GM18507 (cell line): ENCODE measurements around the gene PRPSAP1.

Source experiments
- DNase-seq: peaks from one replicate; pipeline ENCODE4 v3.0.0; 2011; ENCODE audit warnings: low read depth; ENCODE audit not compliant: insufficient read length; ENCODE audit errors: extremely low spot score
- FAIRE-seq: peaks from 2 replicates; lab custom pipeline; 2011; peaks lifted over from hg19 to GRCh38; lab: Jason Lieb, UNC

The PRPSAP1 gene

GRCh38 chr17:76353599-76354316 lies at the start of gene PRPSAP1:
Gene PRPSAP1, minus strand, starts transcription at chr17:76353916. Its CDS starts 213 bp downstream, at chr17:76353703.
- FAIRE-seq (peak; percentile 92), DNase-seq (peak; percentile 84)

- FAIRE-seq: no peak
Measured at GRCh38 chr17:76402711-76403110, 49.0 kb upstream of the PRPSAP1 start.

GRCh38 chr17:76399175-76400172 lies 45.8 kb upstream of the PRPSAP1 start:
- DNase-seq: no peak
- no peak for FAIRE-seq

More at GRCh38 chr17:76402711-76403110, 49.0 kb upstream of the PRPSAP1 start:
- no peak for DNase-seq

- FAIRE-seq: no peak
Measured at GRCh38 chr17:76398523-76399174, 44.9 kb upstream of the PRPSAP1 start.

GRCh38 chr17:76397687-76398522 lies 44.2 kb upstream of the PRPSAP1 start:
- peak; percentile 70 for DNase-seq
- FAIRE-seq: peak; percentile 95

More at GRCh38 chr17:76398523-76399174, 44.9 kb upstream of the PRPSAP1 start:
- no peak for DNase-seq

GRCh38 chr17:76397184-76397583 lies 43.5 kb upstream of the PRPSAP1 start:
- FAIRE-seq (no peak), DNase-seq (no peak)

GRCh38 chr17:76395980-76396379 lies 42.3 kb upstream of the PRPSAP1 start:
- no peak for DNase-seq
- no peak for FAIRE-seq

- no peak for DNase-seq
- FAIRE-seq: no peak
Measured at GRCh38 chr17:76394166-76394565, 40.5 kb upstream of the PRPSAP1 start.

- DNase-seq (no peak), FAIRE-seq (no peak)
Measured at GRCh38 chr17:76391200-76391715, 37.5 kb upstream of the PRPSAP1 start.

- FAIRE-seq (no peak), DNase-seq (no peak)
Measured at GRCh38 chr17:76390003-76390421, 36.3 kb upstream of the PRPSAP1 start.

GRCh38 chr17:76388966-76389888 lies 35.5 kb upstream of the PRPSAP1 start:
- FAIRE-seq: no peak
- no peak for DNase-seq

GRCh38 chr17:76386966-76387765 lies 33.5 kb upstream of the PRPSAP1 start:
- no peak for DNase-seq
- no peak for FAIRE-seq

GRCh38 chr17:76385892-76386786 lies 32.4 kb upstream of the PRPSAP1 start:
- FAIRE-seq: peak; percentile 77
- peak; percentile 84 for DNase-seq

- DNase-seq (no peak), FAIRE-seq (no peak)
Measured at GRCh38 chr17:76384987-76385891, 31.5 kb upstream of the PRPSAP1 start.
